ENCODE measurements around the gene IL17B.

Gene IL17B

DNA sequence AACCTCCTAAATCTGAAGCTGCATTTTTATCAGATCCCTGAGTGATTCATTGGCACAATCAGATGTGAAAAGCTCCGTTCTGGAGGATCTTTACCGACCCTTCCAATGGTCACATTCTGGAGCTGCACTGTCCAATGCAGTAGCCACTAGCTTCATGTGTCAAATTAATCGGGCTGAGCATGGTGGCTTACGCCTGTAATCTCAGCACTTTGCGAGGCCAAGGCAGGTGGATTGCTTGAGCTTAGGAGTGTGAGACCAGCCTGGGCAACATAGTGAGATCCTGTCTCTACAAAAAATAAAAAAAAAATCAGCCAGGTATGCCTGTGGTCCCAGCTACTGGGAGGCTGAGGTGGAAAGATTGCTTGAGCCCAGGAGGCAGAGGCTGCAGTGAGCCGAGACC is 3.7 kb downstream of the IL17B start:
- no peak for DNase-seq

DNA sequence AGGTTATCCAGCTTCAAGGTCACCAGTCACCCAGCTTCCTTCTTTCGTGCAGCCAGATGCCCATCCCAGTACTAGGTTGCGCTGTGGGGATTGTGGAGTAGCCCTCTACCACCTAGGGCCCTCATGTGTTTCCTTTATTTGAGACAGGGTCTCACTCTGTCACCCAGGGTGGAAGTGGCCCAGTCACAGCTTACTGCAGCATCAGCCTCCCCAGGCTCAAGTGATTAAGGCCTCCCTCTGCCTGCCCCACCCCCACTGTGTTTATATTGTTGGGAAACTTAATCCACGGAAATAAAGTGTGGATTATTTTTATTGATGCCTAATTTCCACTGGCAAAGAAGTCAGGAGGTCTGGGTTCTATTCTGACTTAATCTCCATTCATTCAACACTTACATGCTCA is 4.3 kb downstream of the IL17B start:
- no peak for DNase-seq

DNA sequence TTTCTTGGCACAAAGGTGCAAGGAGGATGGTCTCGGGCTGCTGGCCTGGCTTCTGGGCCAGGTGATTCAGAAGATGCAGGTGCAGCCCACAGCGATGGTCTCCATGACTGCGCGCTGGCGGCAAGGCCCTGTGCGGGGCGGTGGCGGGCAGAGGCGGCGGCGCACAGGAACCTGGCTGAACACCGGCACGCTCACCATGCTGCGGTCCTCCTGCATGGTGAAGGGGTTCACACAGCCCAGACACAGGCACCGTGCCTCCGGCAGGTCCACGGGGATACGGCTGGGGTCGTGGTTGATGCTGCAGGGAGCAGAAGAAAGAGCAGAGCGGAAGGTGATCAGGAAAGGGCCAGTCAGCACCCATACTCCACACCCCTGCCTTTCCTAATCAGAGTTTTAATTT is 4.8 kb downstream of the IL17B start:
- DNase-seq: no peak

DNA sequence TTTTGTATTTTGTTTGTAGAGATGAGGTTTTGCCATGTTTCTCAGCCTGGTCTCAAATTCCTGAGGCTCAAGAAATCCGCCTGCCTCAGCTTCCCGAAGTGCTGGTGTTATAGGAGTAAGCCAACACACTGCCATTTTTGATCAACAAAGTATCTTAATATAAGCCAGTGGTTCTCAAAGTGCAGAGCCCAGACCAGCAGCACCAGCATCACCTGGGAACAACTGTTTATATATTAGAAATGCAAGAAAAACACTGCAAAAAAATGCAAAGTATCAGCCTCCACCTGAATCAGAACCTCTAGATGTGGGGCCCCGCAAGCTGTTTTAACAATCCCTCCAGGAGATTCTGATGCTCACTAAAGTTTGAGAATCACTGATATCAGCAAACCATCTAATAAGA is 6.2 kb downstream of the IL17B start:
- no peak for DNase-seq

DNA sequence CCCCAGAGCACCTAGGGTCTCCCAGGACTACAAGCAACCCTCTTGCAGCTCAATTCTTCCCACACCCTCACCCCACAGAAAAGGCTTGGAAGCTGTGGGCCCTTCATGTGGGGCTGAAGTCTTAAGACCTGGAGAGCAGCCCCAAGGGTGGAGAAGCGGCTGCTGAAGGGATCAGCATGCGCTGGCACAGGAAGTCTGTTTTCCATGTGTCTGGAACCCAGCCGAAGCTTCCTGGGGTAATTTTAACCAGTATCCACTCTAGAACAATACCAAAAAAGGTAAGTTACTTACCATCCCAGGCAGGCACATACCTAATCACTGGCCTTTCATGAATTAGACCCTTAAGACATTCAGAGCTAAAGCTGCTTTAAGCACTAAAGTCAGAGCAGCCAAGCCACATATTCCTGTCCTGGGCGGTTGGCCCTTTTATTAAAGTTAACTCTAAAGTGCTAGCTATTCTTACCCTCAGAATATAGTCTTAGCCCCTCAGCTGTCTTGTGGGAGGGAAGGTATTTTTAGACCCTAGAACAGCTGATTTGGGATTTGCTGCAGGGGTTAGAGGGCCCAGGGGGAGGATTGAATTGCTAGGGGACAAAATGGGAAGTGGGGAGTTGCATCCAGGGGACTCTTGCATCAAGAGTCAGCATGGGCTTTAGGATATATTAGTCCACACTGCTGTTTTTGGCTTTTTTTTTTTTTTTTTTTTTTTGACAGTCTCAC is 6.9 kb downstream of the IL17B start:
- DNase-seq: no peak

DNA sequence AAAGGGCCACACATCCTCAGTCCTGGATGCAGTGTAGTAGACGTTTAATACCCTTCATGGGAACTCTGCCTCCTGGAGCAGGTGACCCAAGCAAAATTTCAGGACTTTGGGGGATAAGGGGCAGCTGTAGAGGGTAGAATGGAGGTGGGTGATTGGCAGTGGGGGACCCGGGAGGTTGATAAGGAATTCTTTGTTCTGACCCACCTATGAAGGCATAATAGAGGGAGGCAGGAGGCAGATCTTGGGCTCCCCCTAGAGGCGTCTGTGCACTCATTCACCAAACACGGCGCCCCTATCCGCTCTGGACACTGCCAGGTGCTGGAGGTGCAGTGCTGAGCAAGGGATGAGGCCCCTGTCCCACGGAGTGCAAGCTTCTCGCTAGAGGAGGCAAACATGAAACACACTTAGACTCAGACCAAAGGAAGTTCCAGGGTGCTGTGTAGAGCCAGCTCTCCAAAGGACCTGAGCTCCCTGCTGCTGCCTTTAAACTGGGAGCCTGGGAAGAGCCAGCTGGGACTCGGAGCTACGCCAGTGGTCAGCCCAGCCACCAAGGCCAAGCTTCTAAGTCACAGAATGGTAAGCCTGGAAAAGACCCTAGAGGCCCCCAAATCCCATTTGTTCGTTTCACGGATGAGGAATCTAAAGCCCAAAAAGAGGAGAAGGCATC is 7.7 kb downstream of the IL17B start:
- peak; percentile 60 for DNase-seq

DNA sequence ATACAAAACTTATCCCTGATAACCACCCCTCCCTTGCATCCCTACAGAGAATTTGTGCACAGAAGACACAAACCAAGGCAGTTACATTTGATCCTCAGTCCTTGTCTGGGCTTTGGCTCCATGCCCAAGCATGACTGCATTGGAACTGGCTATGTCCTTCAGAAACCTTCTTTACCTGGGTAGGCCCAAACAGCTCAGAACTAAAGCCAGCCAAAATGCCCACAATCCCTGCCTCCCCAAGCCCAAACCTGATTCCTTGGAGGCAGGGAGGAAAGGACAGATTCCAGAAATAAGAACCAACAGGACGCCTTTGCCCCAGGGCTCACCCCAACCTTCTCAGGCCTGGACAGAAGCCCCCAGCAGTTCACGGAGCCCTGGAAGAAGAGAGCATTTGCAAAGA is 8.2 kb downstream of the IL17B start:
- DNase-seq: peak; percentile 44

DNA sequence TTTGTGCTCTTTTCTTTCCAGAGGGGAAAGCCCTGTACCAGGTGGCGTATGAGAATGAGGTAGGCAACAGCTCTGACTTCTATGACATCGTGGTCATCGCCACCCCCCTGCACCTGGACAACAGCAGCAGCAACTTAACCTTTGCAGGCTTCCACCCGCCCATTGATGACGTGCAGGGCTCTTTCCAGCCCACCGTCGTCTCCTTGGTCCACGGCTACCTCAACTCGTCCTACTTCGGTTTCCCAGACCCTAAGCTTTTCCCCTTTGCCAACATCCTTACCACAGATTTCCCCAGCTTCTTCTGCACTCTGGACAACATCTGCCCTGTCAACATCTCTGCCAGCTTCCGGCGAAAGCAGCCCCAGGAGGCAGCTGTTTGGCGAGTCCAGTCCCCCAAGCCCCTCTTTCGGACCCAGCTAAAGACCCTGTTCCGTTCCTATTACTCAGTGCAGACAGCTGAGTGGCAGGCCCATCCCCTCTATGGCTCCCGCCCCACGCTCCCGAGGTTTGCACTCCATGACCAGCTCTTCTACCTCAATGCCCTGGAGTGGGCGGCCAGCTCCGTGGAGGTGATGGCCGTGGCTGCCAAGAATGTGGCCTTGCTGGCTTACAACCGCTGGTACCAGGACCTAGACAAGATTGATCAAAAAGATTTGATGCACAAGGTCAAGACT is 11.0 kb downstream of the IL17B start:
- no peak for DNase-seq

DNA sequence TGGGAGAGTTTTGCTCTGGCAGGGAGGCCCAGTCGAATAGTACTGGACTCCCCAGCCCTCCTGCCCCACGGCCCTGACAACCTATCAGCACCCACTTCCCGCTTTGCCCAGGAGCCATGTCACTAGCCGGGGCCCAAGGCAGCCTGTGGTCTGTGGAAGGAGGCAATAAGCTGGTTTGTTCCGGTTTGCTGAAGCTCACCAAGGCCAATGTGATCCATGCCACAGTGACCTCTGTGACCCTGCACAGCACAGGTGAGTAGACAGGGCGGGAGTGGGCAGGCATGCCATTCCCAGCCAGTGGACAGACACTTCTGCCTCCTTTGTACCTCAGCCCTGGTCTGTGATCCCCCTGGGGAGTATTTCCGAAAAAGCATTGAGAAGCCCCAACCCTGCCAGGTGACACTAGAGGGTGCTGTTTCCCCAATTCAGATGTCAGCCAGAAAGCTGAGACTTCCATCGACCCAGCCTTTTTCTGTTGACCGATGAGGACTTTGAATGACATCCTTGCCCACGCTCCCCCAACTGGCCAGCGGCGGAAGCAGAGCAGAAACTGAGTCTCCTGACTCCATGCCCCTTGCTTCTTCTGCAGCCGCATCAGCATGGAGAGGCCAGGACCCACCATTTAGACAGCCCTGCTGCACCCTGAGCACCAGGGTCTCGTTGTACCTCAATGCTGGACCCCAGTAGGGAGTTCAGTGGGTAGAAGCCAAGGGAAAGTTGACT is 11.7 kb downstream of the IL17B start:
- DNase-seq: peak; percentile 30

DNA sequence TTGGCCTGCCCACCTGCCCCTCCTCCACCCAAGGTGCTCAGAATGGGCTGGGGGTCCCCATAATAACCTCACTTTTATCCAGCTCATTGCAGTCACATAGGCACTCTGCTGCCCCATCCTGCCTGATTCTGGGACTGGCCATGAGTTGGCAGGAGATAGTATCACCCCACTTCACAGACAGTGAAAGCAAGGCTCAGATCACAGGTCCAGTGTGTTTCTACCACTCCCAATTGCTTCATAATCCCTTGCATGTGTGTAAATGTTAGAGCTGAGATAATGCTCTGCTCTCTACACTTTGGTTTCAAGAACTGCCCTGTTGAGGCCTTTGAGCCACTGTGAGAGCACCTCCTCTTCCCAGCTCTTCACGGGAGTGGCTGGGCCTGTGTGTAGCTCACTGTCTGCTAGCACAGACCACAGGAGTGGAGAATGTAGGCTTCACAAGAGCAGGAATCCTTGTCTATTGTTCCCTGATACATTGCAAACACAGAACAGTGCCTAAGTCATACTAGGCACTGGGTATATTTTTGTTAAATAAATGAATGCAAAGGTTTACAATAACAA is 12.8 kb downstream of the IL17B start:
- DNase-seq: no peak

DNA sequence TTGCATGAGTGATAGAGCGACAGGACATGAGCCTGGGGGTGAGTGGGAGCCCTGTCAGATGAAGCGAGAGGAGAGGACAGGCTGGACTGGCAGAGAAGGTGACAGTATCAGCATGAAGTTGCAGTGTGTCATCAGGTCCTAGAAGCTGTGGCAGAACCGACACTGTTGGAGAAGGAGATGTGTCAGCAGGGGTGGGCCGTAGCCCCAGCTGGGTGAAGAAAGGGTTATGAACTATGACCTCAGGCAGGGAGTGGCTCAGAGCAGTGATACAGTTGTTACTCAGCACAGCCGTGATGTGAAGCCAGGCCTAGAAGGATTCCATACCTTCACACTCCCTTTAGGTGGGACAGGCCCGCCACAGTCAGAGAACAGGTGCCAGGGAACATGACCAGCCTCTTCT is 13.7 kb downstream of the IL17B start:
- DNase-seq: no peak

DNA sequence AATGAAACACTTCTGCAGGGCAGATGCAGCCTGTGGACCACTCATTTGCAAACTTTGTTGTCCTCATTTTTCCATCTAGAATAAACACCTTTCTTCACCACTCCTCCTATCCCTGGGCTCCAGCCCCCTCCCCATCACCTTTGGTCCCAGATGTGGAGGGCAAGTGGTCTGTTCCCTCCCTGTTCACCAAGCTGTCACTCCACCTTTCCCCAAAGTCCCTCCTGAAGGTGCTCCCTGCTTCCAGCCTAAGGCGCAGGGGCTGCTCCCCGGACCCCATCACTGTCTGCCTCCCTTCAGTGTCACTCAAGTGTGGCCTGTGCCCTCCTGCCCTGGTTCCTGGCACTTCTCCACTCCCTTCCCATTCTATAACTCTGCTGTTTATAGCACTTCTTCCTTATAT is 14.4 kb downstream of the IL17B start:
- no peak for DNase-seq

DNA sequence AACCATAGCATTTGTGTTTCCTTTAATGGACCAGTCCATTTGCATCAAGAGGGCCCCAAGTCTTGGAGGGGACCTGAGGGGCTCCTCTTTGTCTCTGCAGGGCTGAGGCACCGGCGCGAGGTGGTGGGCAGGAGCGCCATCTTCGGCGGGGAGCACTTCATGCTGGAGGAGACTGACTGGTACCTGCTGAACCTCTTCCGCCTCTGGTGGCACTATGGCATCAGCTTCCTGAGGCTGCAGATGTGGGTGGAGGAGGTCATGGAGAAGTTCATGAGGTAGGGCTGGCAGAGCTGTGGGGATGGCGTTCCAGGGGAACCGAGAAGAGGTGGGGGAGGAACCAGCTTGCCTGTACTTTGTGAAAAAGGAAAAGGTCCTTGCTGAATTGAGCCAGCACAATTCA is 15.2 kb downstream of the IL17B start:
- DNase-seq: no peak

DNA sequence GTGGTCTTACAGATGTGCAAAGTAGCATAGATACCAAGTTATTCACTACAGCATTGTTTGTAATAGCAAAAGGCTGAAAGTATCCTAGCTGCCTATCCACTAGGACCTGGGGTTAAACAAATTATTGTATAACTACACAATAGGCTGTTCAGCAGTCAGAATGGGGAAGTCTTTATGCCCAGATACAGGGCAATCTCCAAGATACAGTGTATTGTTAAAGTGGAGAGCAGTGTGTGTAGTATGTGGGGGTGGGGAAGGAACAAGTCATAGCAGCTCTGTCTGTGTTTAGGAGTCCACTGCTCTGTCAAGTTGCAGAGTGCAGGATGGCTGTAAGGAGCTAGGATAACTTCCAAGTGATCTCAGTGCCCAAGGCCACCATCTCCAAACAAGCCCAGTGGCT is 15.7 kb downstream of the IL17B start:
- DNase-seq: no peak

DNA sequence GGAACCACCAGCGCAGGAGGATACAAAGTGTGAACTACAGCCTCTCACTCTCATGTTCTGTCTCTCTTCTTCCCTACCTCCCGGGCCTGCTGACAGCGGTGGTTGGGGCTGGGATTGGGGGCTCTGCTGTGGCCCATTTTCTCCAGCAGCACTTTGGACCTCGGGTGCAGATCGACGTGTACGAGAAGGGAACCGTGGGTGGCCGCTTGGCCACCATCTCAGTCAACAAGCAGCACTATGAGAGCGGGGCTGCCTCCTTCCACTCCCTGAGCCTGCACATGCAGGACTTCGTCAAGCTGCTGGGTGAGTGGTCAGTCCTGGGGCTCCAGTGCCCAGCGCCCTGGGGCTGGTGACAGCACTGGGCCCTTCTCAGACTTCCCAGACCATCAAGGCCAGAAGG is 16.6 kb downstream of the IL17B start:
- DNase-seq: no peak

DNA sequence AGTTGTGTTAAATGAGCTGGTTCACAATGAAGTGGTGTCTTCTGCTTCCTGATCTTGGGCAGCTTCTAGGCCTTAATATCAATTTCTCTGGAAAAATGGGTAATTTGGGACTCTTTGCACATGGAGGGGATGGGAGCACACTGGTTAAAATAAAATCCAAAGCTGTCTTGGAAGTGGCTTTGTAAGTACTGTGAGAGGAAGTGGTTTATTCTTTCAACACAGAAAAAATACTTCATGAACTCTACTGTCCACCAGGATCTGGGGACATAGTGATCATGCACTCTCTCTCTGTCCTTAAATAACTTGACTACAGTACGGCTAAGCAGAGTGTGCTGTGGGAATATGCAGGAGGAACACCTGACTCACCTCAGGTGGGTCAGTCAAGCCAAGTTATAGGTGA is 18.8 kb downstream of the IL17B start:
- DNase-seq: no peak

DNA sequence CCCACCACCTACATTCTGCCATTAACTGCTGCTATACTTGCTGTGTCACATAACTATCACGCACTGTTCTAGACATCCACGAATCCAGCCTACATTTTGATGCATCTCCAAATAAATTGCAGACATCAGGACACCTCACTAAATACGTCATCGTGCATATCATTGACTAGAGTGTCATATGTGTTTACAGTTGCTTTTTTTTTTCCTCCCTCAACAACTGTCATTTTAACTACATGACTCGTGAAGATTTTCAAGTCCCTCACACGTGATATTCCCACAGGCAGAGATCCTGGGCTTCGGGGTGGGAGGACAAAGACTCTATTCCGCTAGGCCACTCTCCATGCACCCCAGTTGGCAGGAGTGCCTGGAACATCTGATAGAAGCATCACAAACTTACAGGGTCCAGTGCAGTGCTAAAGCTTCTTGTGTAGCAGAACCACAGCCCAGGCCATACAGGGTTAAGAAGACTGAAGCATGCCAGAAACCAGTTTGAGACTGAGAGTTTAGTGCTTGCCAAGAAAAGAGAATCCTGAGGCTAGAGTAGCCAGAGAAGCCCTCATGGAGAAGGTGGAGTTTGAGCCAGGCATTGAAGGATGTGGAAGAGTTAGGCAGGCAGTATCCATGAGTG is 20.1 kb downstream of the IL17B start:
- no peak for DNase-seq

DNA sequence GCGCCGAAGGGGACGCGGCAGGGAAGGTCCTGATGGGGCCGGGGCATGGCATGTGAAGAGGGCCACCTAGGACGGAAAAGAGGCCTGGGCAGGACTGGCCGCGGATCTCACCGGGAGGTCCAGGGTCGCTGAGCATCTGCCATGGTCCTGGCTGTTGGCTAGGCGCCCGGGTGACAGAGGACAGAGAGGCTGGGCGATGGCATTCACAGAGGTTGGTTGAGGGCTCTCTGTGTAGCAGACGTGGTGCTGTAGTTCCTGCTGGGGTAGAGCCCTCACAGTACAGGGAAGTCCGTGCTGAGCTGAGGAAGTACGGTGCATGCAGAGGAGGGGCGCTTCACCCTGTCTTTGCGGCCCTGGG is 20.8 kb downstream of the IL17B start:
- DNase-seq: peak; percentile 48

DNA sequence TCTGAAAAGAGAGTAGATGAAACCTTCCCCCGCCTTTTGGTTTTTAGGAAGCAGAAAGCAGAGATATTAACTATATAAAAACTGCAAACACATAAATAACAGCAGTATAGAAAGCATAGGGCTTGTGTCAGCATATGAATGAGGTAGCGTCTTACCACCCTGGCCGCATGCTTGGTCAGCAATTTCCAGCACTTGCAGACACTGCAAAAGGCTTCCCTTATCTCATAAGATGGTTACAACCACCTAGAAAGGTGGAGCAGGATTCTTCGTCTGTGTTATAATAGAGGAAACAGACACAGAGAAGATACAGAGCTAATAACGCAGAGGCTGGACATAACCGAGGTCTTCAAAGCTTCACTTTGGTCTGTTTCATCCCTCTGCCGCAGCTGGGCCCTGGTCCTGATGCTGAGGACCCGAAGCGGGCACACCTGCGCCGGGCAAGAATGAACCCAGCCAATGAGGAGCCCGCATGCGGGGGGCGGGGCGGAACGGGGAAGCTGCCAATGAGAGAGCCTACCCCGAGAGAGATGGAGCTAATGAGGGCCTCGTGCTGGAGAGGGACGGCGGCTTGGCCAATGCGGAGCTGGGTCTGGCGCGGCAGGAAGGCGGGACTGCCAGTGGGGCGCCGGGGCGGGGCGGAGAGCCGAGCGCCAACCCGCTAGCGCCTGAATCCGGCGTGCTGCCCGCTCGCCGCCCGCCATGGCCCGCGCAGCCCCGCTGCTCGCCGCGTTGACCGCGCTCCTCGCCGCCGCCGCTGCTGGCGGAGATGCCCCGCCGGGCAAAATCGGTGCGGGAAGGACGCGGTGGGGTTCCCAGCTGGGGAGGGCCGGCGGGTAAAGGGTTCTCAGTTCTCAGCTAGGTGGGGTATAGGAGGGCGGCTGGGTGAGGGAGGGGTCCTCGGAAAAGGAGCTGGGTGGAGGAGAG is 21.5 kb downstream of the IL17B start, which contains the start of gene PCYOX1L:
TSS of gene PCYOX1L (plus strand) at position 677 of the 924 bp plus-strand sequence. CDS start at position 700, 23 bp downstream.
- DNase-seq: peak; percentile 95

DNA sequence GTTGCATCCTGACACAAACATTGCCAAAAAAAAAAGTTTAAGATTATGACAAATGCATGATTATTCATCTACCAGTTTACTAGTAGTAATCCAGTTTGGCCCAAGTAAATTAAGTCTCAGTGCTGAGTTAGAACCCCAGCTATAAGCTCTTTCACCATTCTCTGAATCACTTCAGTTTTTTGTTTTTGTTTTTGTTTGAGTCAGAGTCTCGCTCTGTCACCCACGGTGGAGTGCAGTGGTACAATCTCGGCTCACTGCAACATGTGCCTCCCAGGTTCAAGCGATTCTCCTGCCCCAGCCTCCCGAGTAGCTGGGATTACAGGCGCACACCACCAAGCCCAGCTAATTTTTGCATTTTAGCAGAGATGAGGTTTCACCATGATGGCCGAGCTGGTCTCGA is 22.7 kb downstream of the IL17B start:
- no peak for DNase-seq

DNA sequence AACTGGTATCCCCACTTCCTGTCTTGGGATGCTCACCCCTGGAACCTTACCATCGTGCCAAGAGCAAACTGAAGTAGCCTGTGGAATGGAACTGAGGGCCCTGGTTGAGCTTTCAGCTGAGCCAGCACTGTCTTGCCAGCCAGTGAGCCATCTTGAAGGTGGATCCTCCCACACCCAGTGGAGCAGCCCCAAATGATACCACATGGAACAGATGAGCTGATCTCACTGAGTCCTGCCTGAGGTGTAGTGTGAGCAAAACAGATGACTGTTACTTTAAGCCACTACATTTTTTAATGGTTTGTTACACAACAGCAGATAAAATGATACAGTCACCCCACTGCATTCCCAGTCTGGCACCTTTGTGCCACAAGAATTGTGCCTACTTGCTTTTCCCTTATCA is 23.4 kb downstream of the IL17B start:
- no peak for DNase-seq

DNA sequence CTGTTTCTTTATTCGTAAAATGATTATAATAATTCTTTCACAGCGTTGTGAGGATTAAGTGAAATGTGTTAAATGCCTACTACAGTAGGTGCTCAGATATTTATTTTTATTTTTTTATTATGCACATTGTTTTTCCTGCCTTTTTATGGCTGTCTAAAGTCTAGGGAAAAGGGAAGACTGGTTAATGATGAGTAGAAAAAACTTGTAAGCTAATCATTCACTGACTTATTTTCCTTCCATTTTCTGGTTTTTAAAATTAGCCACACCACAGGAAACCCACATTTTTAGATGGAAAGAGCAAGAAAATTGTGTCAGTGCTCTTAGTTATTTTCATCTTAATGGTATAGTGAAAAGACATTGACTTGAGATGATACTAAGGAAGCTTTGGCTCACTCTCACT is 25.2 kb downstream of the IL17B start:
- no peak for DNase-seq

Data from NCI-H2029 (cell line).